Measurements from ENCODE around the gene ZNF335.

DNA sequence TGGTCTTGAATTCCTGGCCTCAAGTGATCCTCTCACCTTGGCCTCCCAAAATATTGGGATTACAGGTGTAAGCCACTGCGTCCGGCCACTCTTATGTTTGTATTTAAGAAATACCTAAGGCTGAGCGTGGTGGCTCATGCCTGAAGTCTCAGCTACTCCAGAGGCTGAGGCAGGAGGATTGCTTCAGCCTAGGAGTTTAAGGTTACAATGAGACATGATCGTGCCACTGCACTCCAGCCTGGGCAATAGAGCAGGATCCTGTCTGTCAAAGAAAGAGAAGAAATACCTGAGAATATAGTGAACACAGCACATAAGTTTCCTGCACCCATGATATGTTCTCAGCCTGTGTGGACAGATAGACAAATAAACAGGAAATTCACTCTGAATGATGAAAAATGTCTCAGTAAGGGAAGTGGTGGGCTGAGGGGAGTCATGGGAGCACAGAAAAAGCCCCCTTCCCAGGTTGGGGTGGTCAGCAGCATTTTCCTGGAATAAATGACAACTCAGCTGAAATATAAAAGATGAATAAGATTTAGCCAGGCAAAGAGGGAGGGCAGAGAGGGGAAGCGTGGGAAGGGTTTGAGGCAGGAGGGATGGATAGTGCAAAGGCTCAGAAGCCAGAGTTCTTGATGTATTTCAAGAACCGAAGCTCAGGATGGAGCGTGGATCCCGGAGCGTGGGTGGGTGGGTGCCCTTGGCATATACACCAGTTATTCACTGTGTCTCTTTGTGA, 22.9 kb upstream of the ZNF335 start:
- no peak for TF ChIP-seq POLR2A (IDR thresholded peaks at IDR 0.05; ENCODE audit: low read depth, low read length)
- TF ChIP-seq POLR2AphosphoS5 (IDR thresholded peaks at IDR 0.05; ENCODE audit: low read depth, low read length): no peak
- TF ChIP-seq PAX5 (IDR thresholded peaks at IDR 0.05; ENCODE audit: insufficient read depth, low read length, severe bottlenecking): no peak
